Measurements from ENCODE around the gene TMEM44.

TMEM44 gene

GRCh38 chr3:194579091-194579606, 54.1 kb downstream of the TMEM44 start:
- no peak for DNase-seq (ENCODE audit: low read depth)

GRCh38 chr3:194577986-194578905, 55.0 kb downstream of the TMEM44 start:
- DNase-seq (ENCODE audit: low read depth): no peak

GRCh38 chr3:194575484-194576210, 57.6 kb downstream of the TMEM44 start:
- no peak for DNase-seq (ENCODE audit: low read depth)

- no peak for DNase-seq (ENCODE audit: low read depth)
Measured at GRCh38 chr3:194574639-194575483, 58.4 kb downstream of the TMEM44 start.

- DNase-seq (ENCODE audit: low read depth): no peak
Measured at GRCh38 chr3:194573680-194574437, 59.4 kb downstream of the TMEM44 start.

GRCh38 chr3:194572944-194573491, 60.2 kb downstream of the TMEM44 start:
- DNase-seq (ENCODE audit: low read depth): no peak

GRCh38 chr3:194572143-194572789, 61.0 kb downstream of the TMEM44 start:
- DNase-seq (ENCODE audit: low read depth): no peak

- no peak for DNase-seq (ENCODE audit: low read depth)
Measured at GRCh38 chr3:194571491-194572142, 61.6 kb downstream of the TMEM44 start.

GRCh38 chr3:194570898-194571297, 62.3 kb downstream of the TMEM44 start:
- no peak for DNase-seq (ENCODE audit: low read depth)

GRCh38 chr3:194570235-194570634, 63.0 kb downstream of the TMEM44 start:
- DNase-seq (ENCODE audit: low read depth): no peak

- DNase-seq (ENCODE audit: low read depth): no peak
Measured at GRCh38 chr3:194569252-194569651, 64.0 kb downstream of the TMEM44 start.

- no peak for DNase-seq (ENCODE audit: low read depth)
Measured at GRCh38 chr3:194565597-194566190, 67.5 kb downstream of the TMEM44 start.

- no peak for DNase-seq (ENCODE audit: low read depth)
Measured at GRCh38 chr3:194562986-194563385, 70.2 kb downstream of the TMEM44 start.

GRCh38 chr3:194561306-194561974, 71.8 kb downstream of the TMEM44 start:
- no peak for DNase-seq (ENCODE audit: low read depth)

- DNase-seq (ENCODE audit: low read depth): no peak
Measured at GRCh38 chr3:194560047-194560446, 73.2 kb downstream of the TMEM44 start.

GRCh38 chr3:194559530-194559929, 73.7 kb downstream of the TMEM44 start:
- DNase-seq (ENCODE audit: low read depth): no peak

GRCh38 chr3:194556086-194557056, 76.8 kb downstream of the TMEM44 start:
- DNase-seq (ENCODE audit: low read depth): no peak

Data from CMK (cell line).